ENCODE results near the gene TPRKB.
"Not testable (repeated sequence)": the region's sequence is repeated elsewhere in the genome, so short reads cannot be mapped to it uniquely, and the experiment has no call there.

TPRKB gene

GRCh38 chr2:73717695-73718094 lies 19.4 kb downstream of the TPRKB start:
- not testable (repeated sequence) for H3K9ac ChIP-seq (ENCODE audit: low read depth, low read length); H3K36me3 ChIP-seq (ENCODE audit: insufficient read depth, low read length); H3K4me1 ChIP-seq (ENCODE audit: insufficient read depth, low read length); H3K9me3 ChIP-seq (ENCODE audit: control insufficient read depth, insufficient read depth, low read length)

GRCh38 chr2:73717251-73717606 lies 19.9 kb downstream of the TPRKB start:
- H3K9me3 ChIP-seq (ENCODE audit: control insufficient read depth, insufficient read depth, low read length) = peaks cover 3% of the 10 kb centered on the region; the same call in 1 of the 2 replicates
- no peaks in the 10 kb centered on the region for H3K36me3 ChIP-seq (ENCODE audit: insufficient read depth, low read length)
- no peaks in the 10 kb centered on the region for H3K4me1 ChIP-seq (ENCODE audit: insufficient read depth, low read length)
- no peak overlapping the region for H3K9ac ChIP-seq (ENCODE audit: low read depth, low read length)

- no peak overlapping the region for H3K9ac ChIP-seq (ENCODE audit: low read depth, low read length)
- H3K9me3 ChIP-seq (ENCODE audit: control insufficient read depth, insufficient read depth, low read length) = peaks cover 3% of the 10 kb centered on the region; the same call in 1 of the 2 replicates
- H3K4me1 ChIP-seq (ENCODE audit: insufficient read depth, low read length) = no peaks in the 10 kb centered on the region
- no peaks in the 10 kb centered on the region for H3K36me3 ChIP-seq (ENCODE audit: insufficient read depth, low read length)
These were observed 20.4 kb downstream of the TPRKB start for GRCh38 chr2:73716543-73717250.

- H3K9ac ChIP-seq (ENCODE audit: low read depth, low read length) = no peak overlapping the region
- no peaks in the 10 kb centered on the region for H3K9me3 ChIP-seq (ENCODE audit: control insufficient read depth, insufficient read depth, low read length)
- no peaks in the 10 kb centered on the region for H3K4me1 ChIP-seq (ENCODE audit: insufficient read depth, low read length)
- H3K36me3 ChIP-seq (ENCODE audit: insufficient read depth, low read length) = no peaks in the 10 kb centered on the region
These were observed 23.1 kb downstream of the TPRKB start for GRCh38 chr2:73714091-73714490.

DNA sequence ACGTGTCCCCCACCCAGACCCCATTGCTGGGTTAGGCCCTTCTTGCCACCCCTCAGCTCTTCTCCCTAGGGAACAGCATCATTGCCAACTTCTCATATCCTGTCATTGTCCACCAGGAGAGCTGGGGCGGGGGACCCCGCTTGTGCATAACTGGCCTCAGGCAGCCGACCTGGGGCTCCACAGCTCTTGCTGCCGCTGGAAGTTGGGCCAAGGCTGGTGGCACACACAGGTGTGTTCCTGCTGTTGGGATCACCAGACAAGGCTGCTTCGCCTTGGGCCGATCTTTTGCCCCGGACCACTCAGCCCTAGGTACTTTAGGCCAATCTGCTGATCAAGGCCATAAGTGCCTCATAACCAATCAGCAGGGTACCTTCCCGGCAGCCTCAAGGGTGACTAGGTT lies 28.6 kb downstream of the TPRKB start:
- Histone ChIP-seq H3K9ac (ENCODE audit: low read depth, low read length) (no peak overlapping the region), H3K9me3 (ENCODE audit: control insufficient read depth, insufficient read depth, low read length) (no peaks in the 10 kb centered on the region), H3K4me1 (ENCODE audit: insufficient read depth, low read length) (no peaks in the 10 kb centered on the region), H3K36me3 (ENCODE audit: insufficient read depth, low read length) (no peaks in the 10 kb centered on the region)

GRCh38 chr2:73707636-73708035 lies 29.5 kb downstream of the TPRKB start:
- Histone ChIP-seq H3K9ac (ENCODE audit: low read depth, low read length) (no peak overlapping the region), H3K36me3 (ENCODE audit: insufficient read depth, low read length) (no peaks in the 10 kb centered on the region), H3K9me3 (ENCODE audit: control insufficient read depth, insufficient read depth, low read length) (no peaks in the 10 kb centered on the region), H3K4me1 (ENCODE audit: insufficient read depth, low read length) (no peaks in the 10 kb centered on the region)

DNA sequence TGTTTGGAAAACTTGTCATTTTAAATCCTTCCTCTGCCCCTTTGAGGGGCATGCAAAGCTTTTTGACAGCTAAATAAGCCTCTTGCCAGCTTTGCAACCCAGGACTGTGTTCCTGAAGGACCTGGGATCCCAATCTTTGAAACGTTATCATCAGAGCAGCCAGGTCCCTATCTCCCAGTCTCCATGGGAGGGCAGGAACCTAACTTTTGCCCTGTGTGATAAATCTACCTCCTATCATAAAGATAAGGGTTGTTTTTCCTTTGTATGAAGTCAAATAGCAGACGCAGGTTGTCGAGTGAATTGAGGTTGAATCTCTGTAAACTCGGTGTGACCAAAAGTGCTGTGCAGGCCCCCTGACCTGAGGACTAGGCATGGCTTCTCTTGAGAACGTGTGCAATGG lies 30.1 kb downstream of the TPRKB start:
- H3K9me3 ChIP-seq (ENCODE audit: control insufficient read depth, insufficient read depth, low read length) = no peaks in the 10 kb centered on the region
- H3K36me3 ChIP-seq (ENCODE audit: insufficient read depth, low read length) = no peaks in the 10 kb centered on the region
- H3K4me1 ChIP-seq (ENCODE audit: insufficient read depth, low read length) = no peaks in the 10 kb centered on the region
- H3K9ac ChIP-seq (ENCODE audit: low read depth, low read length) = no peak overlapping the region

- Histone ChIP-seq H3K9ac (ENCODE audit: low read depth, low read length) (no peak overlapping the region), H3K9me3 (ENCODE audit: control insufficient read depth, insufficient read depth, low read length) (no peaks in the 10 kb centered on the region), H3K36me3 (ENCODE audit: insufficient read depth, low read length) (no peaks in the 10 kb centered on the region), H3K4me1 (ENCODE audit: insufficient read depth, low read length) (no peaks in the 10 kb centered on the region)
These were observed 32.1 kb downstream of the TPRKB start for GRCh38 chr2:73705091-73705490.

GRCh38 chr2:73704285-73704684 lies 32.9 kb downstream of the TPRKB start:
- Histone ChIP-seq H3K4me1 (ENCODE audit: insufficient read depth, low read length) (no peaks in the 10 kb centered on the region), H3K9me3 (ENCODE audit: control insufficient read depth, insufficient read depth, low read length) (no peaks in the 10 kb centered on the region), H3K9ac (ENCODE audit: low read depth, low read length) (no peak overlapping the region), H3K36me3 (ENCODE audit: insufficient read depth, low read length) (no peaks in the 10 kb centered on the region)

DNA sequence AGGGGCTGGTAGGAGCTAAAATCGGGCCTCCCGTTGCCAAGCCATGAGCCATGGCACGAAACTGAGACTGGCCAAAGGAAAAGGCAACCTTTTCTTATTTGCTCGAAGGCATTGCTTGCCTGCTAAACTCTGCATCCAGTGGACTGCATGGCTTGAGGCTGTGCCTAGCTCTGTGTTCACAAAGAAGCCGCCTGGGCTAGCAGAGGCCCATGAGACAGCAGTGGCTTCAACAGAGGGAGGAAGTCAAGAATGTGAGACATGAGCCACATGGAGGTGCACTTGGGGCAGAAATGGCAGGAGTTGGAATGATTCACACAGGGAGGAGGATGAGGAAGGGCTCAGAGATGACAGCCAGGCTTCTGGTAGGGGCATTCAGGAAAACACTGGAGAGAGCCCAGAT lies 33.5 kb downstream of the TPRKB start:
- Histone ChIP-seq H3K4me1 (ENCODE audit: insufficient read depth, low read length) (no peaks in the 10 kb centered on the region), H3K9ac (ENCODE audit: low read depth, low read length) (no peak overlapping the region), H3K9me3 (ENCODE audit: control insufficient read depth, insufficient read depth, low read length) (no peaks in the 10 kb centered on the region), H3K36me3 (ENCODE audit: insufficient read depth, low read length) (no peaks in the 10 kb centered on the region)

DNA sequence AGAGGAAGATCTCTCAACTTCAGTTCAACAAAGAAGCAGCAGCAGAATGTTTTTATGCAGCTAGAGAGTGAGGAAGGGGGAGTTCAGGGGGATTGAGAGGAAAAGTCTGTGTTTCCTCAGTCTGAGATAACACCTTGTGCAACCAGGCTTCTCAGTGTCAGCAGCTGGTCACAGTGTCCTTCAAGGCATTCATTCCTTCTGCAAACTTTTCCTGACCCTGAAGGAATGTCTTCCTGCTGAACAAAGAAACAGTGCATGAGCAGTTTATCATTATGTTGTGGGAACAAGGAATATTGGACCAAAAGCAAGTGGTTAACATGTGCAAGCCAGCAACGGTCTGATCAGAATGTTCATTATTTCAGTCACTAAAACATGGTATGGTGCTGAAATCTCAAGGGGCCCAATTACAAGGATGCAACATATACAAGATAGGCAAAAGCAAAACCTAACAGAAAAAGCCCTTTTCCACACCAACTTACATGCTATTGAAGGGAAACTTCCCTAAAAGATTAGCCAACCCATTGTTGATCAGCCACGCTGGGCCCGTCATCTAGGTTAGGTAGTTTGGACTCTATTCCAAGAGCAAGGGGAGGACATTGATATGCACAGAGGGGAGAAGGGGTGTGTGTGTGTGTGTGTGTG lies 34.2 kb downstream of the TPRKB start:
- H3K9me3 ChIP-seq (ENCODE audit: control insufficient read depth, insufficient read depth, low read length); H3K36me3 ChIP-seq (ENCODE audit: insufficient read depth, low read length); H3K4me1 ChIP-seq (ENCODE audit: insufficient read depth, low read length); H3K9ac ChIP-seq (ENCODE audit: low read depth, low read length): not testable (repeated sequence)

- no peaks in the 10 kb centered on the region for H3K9me3 ChIP-seq (ENCODE audit: control insufficient read depth, insufficient read depth, low read length)
- no peaks in the 10 kb centered on the region for H3K36me3 ChIP-seq (ENCODE audit: insufficient read depth, low read length)
- H3K4me1 ChIP-seq (ENCODE audit: insufficient read depth, low read length) = no peaks in the 10 kb centered on the region
- H3K9ac ChIP-seq (ENCODE audit: low read depth, low read length) = no peak overlapping the region
These were observed 35.0 kb downstream of the TPRKB start for GRCh38 chr2:73701968-73702665.

DNA sequence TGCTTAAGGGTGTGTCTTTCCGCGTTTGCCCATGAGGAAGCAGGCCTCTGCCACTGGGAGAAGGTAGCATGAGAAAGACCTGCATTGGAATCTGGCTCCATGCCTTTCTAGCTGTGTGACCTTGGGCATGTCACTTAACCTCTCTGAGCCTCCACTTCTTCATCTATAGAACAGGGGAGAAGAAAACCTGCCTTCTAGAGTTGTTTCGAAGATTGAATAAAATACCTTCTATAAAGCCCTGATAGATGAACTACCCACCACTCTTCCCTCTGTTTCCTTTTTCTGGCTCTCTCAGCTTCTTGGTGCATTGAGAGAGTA lies 35.7 kb downstream of the TPRKB start:
- H3K36me3 ChIP-seq (ENCODE audit: insufficient read depth, low read length); H3K9ac ChIP-seq (ENCODE audit: low read depth, low read length); H3K4me1 ChIP-seq (ENCODE audit: insufficient read depth, low read length); H3K9me3 ChIP-seq (ENCODE audit: control insufficient read depth, insufficient read depth, low read length): not testable (repeated sequence)

DNA sequence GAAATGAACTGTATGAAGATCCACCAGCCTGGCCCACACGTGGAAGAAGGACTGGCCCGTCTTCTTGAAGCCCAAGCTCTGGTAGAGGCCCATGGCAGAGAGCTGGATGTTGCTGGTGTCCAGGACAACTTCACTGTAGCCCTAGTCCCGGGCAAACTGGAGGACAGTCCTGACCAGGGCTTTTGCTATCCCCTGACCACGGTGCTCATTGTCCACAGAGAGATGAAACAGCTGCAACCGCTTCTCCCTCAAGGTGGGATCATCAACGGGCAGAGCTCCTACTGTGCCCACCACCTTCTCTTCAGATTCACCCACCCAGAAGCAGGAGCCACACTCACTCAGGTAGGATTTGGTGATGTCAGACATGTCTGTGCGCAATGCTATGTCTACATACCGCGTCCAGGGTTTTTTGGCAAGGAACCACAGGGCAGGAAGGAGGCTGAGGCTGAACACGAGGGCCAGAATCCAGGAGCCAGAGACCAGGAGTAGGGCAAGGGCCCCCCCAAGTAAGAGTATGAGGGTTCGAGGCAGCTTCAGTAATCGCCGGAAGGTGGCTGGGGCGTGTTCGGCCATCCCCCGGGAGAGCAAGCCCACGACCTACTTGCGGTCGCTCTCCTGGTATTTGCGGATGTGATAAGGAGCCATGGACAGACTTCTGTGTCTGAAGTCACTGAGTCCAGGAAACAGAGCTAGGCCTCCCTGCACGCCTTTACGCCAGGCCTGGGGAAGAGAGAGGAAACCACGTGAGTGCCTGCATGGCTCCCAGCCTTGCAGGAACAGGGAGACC lies 36.3 kb downstream of the TPRKB start:
- Histone ChIP-seq H3K9ac (ENCODE audit: low read depth, low read length) (no peak overlapping the region), H3K36me3 (ENCODE audit: insufficient read depth, low read length) (no peaks in the 10 kb centered on the region), H3K4me1 (ENCODE audit: insufficient read depth, low read length) (no peaks in the 10 kb centered on the region), H3K9me3 (ENCODE audit: control insufficient read depth, insufficient read depth, low read length) (no peaks in the 10 kb centered on the region)
